Activated T-cell treated with anti-CD3 and anti-CD28 coated beads, Interleukin-2, amount 50 U/mL, for 48 hours (primary cell): ENCODE measurements around the gene BTBD1.

Experiments
- DNase-seq, 2 experiments: peaks; one replicate each; pipeline ENCODE4 v3.0.0-alpha.2; 2020

Gene BTBD1

DNA sequence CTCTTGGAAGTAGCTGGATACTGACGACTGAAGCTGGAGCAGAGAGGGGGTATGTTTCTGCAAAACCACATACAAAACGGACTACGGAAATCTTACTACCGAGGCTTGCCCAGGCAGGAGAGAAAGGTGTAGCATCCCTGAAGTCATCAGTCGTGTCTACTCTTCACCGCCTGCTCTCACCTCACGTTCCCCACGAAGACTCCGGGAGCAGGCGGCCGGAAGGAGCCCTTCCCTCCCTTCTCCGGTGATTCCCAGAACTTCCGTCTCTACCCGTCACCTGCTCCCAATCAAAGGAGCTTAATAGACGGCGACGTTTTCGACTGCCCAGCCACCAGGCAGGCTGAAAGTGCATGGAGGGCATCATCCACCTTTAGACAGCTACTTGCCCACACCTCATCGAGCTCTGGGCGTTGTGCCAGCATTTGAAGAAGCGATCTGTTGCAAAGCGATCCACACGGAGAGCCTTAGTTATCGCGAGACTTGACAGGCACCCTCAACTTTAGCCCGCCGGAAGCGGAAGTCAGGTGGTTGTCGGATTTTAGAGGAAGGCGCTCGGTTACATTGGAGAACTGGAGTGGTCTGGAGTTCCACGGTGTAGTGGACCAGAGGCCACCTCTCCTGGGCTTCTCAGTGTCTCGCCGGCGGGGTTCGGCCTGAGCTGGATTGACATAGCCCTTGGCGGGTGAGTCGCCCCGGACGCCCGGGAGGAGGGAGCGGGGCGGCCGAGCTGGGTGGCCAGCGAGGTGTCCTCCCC is 81.2 kb downstream of the BTBD1 start, which contains the start of gene RAMAC:
RAMAC (plus strand) TSS at position 523 of the 754 bp plus-strand sequence. CDS start 2,809 bp downstream, outside the sequence.
- DNase-seq: peak; percentile 91

GRCh38 chr15:82980981-82981380 is 86.1 kb downstream of the BTBD1 start:
- no peak for DNase-seq

DNA sequence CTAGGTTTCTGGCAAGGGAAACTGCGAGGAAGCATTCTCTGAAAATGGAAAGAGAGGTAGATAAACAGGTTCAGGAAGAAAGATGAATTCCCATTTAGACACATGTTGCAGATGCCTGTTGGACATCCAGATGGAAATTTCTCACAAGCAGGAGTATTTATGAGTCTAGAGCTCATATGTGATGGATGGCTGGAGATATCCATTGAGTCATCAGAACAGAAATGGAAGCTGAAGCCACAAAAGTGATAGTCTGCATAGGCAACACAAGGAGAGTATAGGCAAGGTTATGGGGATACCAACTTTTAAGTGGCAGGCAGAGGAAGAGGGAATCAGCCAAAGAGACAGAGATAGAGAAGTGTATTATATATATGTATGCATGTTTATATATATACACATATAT is 87.3 kb downstream of the BTBD1 start:
- no peak for DNase-seq

DNA sequence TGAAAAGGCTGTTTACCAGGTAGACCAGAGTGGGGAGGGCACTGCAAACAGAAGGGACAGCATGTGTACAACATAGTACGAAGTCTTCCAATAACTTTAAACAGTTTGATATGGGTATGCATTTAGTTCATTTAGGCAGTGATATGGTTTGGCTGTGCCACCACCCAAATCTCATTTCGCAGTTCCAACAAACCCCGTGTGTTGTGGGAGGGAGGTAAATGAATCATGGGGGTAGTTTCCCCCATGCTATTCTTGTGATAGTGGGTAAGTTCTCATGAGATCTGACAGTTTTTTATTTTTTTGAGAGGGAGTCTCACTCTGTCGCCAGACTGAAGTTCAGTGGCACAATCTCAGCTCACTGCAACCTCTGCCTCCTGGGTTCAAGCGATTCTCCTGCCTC is 88.6 kb downstream of the BTBD1 start:
- no peak for DNase-seq

- DNase-seq: no peak
These were observed 90.0 kb downstream of the BTBD1 start for GRCh38 chr15:82977076-82977475.

GRCh38 chr15:82972990-82973389 is 94.1 kb downstream of the BTBD1 start:
- no peak for DNase-seq

DNA sequence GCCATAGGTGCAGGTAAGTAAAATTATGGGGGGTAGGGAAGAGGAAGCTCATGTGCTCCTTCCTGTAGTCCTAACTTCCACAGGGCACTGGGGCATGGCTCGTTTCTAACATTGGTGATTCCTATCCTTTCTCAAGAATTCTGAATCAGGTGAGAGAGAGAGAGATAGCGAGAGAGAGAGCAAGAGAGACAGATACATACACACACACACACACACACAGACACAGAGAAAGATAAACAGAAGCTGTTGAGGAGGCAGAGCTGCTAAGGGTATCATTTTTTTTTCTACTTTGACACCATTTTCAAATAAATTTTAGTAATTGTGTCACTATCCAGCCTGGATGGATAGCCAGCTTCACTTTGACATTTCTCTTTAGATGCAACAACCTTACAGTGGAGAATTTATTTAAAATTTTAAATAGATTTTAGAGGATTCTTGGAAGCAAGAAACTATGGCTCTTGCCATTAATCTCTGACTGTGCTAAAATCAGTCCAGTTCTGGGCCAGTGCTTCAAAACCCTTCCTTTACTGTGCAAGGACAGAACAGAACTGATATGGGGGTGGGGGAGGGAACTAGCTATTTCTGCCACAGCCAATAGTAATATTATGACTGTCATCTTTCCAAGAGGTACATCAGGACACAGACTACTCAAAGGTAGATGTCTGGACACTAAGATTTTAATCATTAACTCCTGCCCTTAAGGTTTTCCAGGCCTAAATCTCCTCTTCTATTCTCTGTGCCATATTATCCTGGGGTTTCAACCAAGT is 95.7 kb downstream of the BTBD1 start:
- DNase-seq: no peak

GRCh38 chr15:82970696-82971095 is 96.4 kb downstream of the BTBD1 start:
- DNase-seq: no peak

DNA sequence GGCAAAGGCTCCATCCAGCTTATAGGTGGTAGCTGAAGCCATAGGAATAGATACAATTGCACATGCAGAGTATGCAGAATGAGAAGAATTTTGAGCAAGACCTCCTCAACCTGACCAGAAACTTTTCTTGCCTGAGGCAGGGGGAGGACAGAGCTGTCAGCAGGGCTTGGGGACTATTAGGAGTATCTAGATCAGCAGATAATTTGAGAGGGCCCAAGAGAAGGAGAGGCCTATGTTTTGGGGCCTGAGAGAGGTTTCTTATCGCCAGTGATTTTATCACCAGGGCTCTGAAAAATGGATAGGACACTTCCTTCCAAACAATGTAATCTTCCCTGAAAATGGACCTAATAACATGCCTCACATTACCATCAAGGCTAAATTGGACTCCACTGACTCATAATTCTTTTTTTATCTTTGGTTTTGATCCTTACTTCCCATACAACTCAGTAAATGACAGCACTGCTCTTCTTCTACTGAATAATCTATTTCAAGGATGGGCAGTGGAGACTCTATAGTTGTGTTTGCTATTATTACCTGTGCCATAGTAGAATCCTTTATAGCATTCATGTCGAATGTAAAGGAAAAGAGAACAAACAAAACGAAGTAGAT is 96.9 kb downstream of the BTBD1 start:
- DNase-seq: no peak

DNA sequence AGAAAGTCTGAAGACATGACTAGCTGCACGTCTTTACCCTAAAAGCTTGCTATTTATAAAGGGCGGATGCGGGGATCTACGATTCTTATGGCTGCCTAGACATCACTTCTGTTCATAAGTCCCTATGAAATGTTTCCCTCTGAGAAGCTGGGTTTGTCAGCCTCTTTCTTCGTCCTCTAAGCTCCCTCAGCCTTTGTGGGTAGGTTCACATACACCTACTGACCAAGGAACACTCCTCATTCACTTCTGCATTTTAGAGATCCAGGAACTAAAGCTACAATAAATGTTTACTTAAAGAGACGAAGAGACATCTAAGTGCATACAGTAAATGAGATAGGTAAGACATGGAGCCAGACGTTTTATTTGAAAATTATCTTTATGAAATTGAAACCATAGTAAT is 97.7 kb downstream of the BTBD1 start:
- DNase-seq: no peak

DNA sequence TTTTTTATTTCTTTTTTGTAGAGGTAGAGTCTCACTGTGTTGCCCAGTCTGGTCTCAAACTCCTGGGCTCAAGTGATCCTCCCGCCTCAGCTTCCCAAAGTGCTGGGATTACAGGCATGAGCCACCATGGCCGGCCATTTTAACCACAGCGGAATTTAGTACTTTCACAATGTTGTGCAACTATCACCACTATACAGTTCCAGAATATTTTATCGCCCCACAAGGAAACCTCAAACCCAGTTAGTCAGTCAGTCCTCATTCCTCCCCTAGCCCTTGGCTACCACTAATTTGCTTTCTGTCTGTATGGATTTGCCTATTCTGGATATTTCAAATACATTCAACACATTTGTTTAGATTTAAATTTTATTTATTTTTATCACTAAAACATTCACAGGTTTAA is 99.0 kb downstream of the BTBD1 start:
- DNase-seq: no peak

- DNase-seq: peak in 1 of 2 experiments; percentile 39
These were observed 100.4 kb downstream of the BTBD1 start for GRCh38 chr15:82966671-82967071.
